ENCODE data around the gene MORN1.

DNA sequence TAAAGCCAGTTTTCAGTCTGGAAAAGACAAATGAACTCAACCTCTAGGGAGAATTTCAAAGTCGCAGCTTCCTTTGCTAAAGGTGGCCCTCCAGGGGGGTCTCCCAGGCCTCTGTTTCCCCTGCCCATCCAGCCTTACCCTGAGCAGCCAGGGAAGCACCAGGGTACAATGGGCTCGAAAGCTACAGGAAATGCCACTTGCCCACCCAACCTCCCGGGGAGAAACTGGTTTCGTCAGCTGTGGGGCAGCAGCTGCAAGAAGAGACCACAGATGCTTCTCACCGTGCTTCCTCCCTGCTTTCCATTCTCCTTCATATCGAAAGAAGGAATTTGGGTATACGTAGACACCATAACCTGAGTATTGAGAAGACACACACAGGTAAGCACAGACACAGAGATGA is 1.7 kb downstream of the MORN1 start:
- TF ChIP-seq RUNX3 (IDR thresholded peaks at IDR 0.05; ENCODE audit: low read length) (no peak), STAT1 (conservative IDR thresholded peaks at IDR 0.05) (no peak), GABPA (IDR thresholded peaks at IDR 0.05; ENCODE audit: low read depth) (no peak), NFYB (IDR thresholded peaks at IDR 0.05; ENCODE audit: insufficient read depth, low read depth, low read length) (no peak), CHD2 (IDR thresholded peaks at IDR 0.05; ENCODE audit: borderline replicate concordance, low read depth, low read length) (no peak), CBX5 (IDR thresholded peaks at IDR 0.05; ENCODE audit: low read depth) (no peak)
- TF ChIP-seq, protein P1, sequence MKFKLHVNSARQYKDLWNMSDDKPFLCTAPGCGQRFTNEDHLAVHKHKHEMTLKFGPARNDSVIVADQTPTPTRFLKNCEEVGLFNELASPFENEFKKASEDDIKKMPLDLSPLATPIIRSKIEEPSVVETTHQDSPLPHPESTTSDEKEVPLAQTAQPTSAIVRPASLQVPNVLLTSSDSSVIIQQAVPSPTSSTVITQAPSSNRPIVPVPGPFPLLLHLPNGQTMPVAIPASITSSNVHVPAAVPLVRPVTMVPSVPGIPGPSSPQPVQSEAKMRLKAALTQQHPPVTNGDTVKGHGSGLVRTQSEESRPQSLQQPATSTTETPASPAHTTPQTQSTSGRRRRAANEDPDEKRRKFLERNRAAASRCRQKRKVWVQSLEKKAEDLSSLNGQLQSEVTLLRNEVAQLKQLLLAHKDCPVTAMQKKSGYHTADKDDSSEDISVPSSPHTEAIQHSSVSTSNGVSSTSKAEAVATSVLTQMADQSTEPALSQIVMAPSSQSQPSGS (IDR thresholded peaks at IDR 0.05; ENCODE audit: low read length): no peak

Measured in GM12878 (cell line).